HG03558 (cell line): Measurements from ENCODE around the gene TAF15.

Experiments used
- ATAC-seq: cut with Tn5 transposase; IDR thresholded peaks from one replicate; pipeline ENCODE4 v1.9.1; 2021; ENCODE audit warnings: moderate number of reproducible peaks; ENCODE audit not compliant: unreplicated experiment; ENCODE audit errors: extremely low read depth

The TAF15 gene

GRCh38 chr17:35808962-35809854 is at the start of gene TAF15:
Gene TAF15 (plus strand): TSS chr17:35809484. CDS start chr17:35809570, 86 bp downstream.
- peak; percentile 65 for ATAC-seq

GRCh38 chr17:35760587-35760986 is 48.7 kb upstream of the TAF15 start, which contains the start of gene C17orf50:
Gene C17orf50 (plus strand): TSS chr17:35760887. CDS start chr17:35760942, 55 bp downstream.
- no peak for ATAC-seq

- no peak for ATAC-seq
Measured at GRCh38 chr17:35761601-35762000, 47.7 kb upstream of the TAF15 start.

GRCh38 chr17:35763767-35764122 is 45.5 kb upstream of the TAF15 start:
- ATAC-seq, result no peak

GRCh38 chr17:35764123-35764991 is 44.9 kb upstream of the TAF15 start:
- peak; percentile 73 for ATAC-seq

- no peak for ATAC-seq
Measured at GRCh38 chr17:35765086-35765710, 44.1 kb upstream of the TAF15 start.

GRCh38 chr17:35765756-35766488 is 43.4 kb upstream of the TAF15 start:
- no peak for ATAC-seq

- no peak for ATAC-seq
Measured at GRCh38 chr17:35766489-35766877, 42.8 kb upstream of the TAF15 start.

GRCh38 chr17:35766903-35767510 is 42.3 kb upstream of the TAF15 start:
- no peak for ATAC-seq

GRCh38 chr17:35768797-35769196 is 40.5 kb upstream of the TAF15 start:
- ATAC-seq, result no peak

GRCh38 chr17:35769895-35770486 is 39.3 kb upstream of the TAF15 start:
- ATAC-seq, result no peak

GRCh38 chr17:35773129-35773528 is 36.2 kb upstream of the TAF15 start:
- no peak for ATAC-seq

GRCh38 chr17:35773679-35774425 is 35.4 kb upstream of the TAF15 start:
- no peak for ATAC-seq

- no peak for ATAC-seq
Measured at GRCh38 chr17:35774499-35774898, 34.8 kb upstream of the TAF15 start.

- ATAC-seq, result no peak
Measured at GRCh38 chr17:35775039-35775438, 34.2 kb upstream of the TAF15 start.

- no peak for ATAC-seq
Measured at GRCh38 chr17:35775583-35775982, 33.7 kb upstream of the TAF15 start.

- ATAC-seq, result no peak
Measured at GRCh38 chr17:35778641-35779196, 30.6 kb upstream of the TAF15 start.

GRCh38 chr17:35780950-35781349 is 28.3 kb upstream of the TAF15 start:
- ATAC-seq, result no peak
